Transverse colon (tissue), 4 donors: ENCODE measurements around the gene PDIA5.
"Not testable (repeated sequence)": the region's sequence is repeated elsewhere in the genome, so short reads cannot be mapped to it uniquely, and the experiment has no call there.

ENCODE experiments used
- CTCF ChIP-seq, 5 experiments: fragments of 200-600 bp in 3 of 5; fragments of 450-650 bp in 2 of 5; sonication (generic) in 3 of 5; IDR thresholded peaks; 1 replicate in 2 of 5; 2 replicates in 3 of 5; pipeline ENCODE4 v1.5.1; 2016 to 2017; ENCODE audit warnings: antibody characterized with exemption in 5 of 5, inconsistent platforms in 3 of 5, mild to moderate bottlenecking in 2 of 5, moderate library complexity in 1 of 5
- POLR2A ChIP-seq: fragments of 450-650 bp; IDR thresholded peaks from one replicate; pipeline ENCODE4 v1.6.1; 2016; ENCODE audit warnings: antibody characterized with exemption, mild to moderate bottlenecking, moderate library complexity
- POLR2AphosphoS5 ChIP-seq, 3 donors: sonication (generic); formaldehyde crosslinking; IDR thresholded peaks; one replicate each; pipeline ENCODE4 v1.6.1; 2016; ENCODE audit warnings: antibody characterized with exemption in 3 of 3

- TF ChIP-seq CTCF (IDR thresholded peaks at IDR 0.05); POLR2AphosphoS5 (IDR thresholded peaks at IDR 0.05); POLR2A: not testable (repeated sequence)
Observed at GRCh38 chr3:123112656-123113055, 45.8 kb downstream of the PDIA5 start.
